HG02970 (cell line): ENCODE data around the gene COL8A1.
"Not testable (repeated sequence)": the region's sequence is repeated elsewhere in the genome, so short reads cannot be mapped to it uniquely, and the experiment has no call there.

Experiments
- ATAC-seq: cut with Tn5 transposase; IDR thresholded peaks from one replicate; pipeline ENCODE4 v1.9.1; 2021; ENCODE audit warnings: mild to moderate bottlenecking, moderate library complexity, moderate number of reproducible peaks; ENCODE audit not compliant: unreplicated experiment, low FRiP score

COL8A1 gene

GRCh38 chr3:99702953-99703943 is 64.9 kb downstream of the COL8A1 start:
- no peak for ATAC-seq

- no peak for ATAC-seq
Measured at GRCh38 chr3:99704417-99704816, 66.0 kb downstream of the COL8A1 start.

- ATAC-seq, result no peak
Measured at GRCh38 chr3:99706410-99706809, 68.0 kb downstream of the COL8A1 start.

GRCh38 chr3:99708207-99708745 is 69.9 kb downstream of the COL8A1 start:
- no peak for ATAC-seq

- no peak for ATAC-seq
Measured at GRCh38 chr3:99709686-99710085, 71.3 kb downstream of the COL8A1 start.

- no peak for ATAC-seq
Measured at GRCh38 chr3:99710094-99710493, 71.7 kb downstream of the COL8A1 start.

- ATAC-seq, result no peak
Measured at GRCh38 chr3:99711351-99711750, 73.0 kb downstream of the COL8A1 start.

- ATAC-seq, result no peak
Measured at GRCh38 chr3:99712291-99712954, 74.0 kb downstream of the COL8A1 start.

- ATAC-seq, result no peak
Measured at GRCh38 chr3:99713440-99713839, 75.0 kb downstream of the COL8A1 start.

- no peak for ATAC-seq
Measured at GRCh38 chr3:99714146-99714545, 75.8 kb downstream of the COL8A1 start.

- no peak for ATAC-seq
Measured at GRCh38 chr3:99714575-99714974, 76.2 kb downstream of the COL8A1 start.

- no peak for ATAC-seq
Measured at GRCh38 chr3:99716463-99716995, 78.1 kb downstream of the COL8A1 start.

GRCh38 chr3:99720985-99721632 is 82.7 kb downstream of the COL8A1 start:
- no peak for ATAC-seq

GRCh38 chr3:99721633-99722007 is 83.2 kb downstream of the COL8A1 start:
- ATAC-seq, result no peak

GRCh38 chr3:99724276-99724675 is 85.9 kb downstream of the COL8A1 start:
- ATAC-seq, result no peak

- ATAC-seq, result no peak
Measured at GRCh38 chr3:99730870-99731269, 92.5 kb downstream of the COL8A1 start.

- ATAC-seq, result no peak
Measured at GRCh38 chr3:99731499-99731898, 93.1 kb downstream of the COL8A1 start.

- ATAC-seq, result not testable (repeated sequence)
Measured at GRCh38 chr3:99740371-99740770, 102.0 kb downstream of the COL8A1 start.

- no peak for ATAC-seq
Measured at GRCh38 chr3:99741588-99741987, 103.2 kb downstream of the COL8A1 start.

GRCh38 chr3:99747915-99748314 is 109.5 kb downstream of the COL8A1 start:
- ATAC-seq, result no peak

GRCh38 chr3:99751649-99752048 is 113.3 kb downstream of the COL8A1 start:
- ATAC-seq, result no peak
